HG02884 (cell line): ENCODE results near the gene TKFC.
"Not testable (repeated sequence)": the region's sequence is repeated elsewhere in the genome, so short reads cannot be mapped to it uniquely, and the experiment has no call there.

Source experiments
- ATAC-seq: cut with Tn5 transposase; IDR thresholded peaks from one replicate; pipeline ENCODE4 v1.9.1; 2021; ENCODE audit warnings: mild to moderate bottlenecking, moderate library complexity; ENCODE audit not compliant: unreplicated experiment

Gene TKFC

DNA sequence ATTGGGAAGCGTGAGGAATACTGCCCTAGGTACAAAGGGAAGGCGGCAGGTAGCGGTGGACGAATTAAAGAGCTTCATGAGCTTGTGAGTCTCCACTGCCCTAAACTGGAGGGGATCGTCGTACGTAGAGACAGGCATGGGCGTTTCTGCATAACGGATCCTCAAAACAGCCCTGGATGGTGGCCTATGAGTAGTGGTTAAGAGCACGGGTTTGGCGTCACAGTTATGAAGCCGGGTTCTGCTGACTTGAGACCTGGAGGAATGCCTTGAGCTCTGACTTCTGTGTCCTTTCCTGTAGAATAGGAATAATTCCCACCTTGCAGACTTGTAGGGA, 29.5 kb downstream of the TKFC start:
- ATAC-seq = no peak

DNA sequence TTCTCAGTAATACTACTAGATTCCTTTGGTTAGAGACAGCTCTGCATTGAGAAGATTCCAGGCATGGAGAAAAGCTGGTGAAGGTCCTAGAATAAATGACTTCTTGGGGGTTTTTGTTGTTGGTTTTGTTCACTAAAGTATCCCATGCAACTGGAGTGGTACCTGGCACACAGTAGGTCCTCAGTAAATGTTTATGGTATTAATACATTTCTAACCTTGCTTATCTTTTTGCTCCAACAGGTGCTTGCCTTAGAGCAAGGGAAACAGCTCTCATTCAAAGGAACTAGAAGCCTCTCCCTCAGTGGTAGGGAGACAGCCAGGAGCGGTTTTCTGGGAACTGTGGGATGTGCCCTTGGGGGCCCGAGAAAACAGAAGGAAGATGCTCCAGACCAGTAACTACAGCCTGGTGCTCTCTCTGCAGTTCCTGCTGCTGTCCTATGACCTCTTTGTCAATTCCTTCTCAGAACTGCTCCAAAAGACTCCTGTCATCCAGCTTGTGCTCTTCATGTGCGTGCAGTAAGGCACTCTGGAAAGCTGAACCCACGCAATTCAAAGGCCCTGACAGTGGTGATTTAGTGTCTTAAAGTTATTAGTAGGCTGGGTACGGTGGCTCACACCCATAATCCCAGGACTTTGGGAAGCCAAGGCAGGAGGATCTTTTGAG, 31.1 kb downstream of the TKFC start:
- ATAC-seq = no peak

DNA sequence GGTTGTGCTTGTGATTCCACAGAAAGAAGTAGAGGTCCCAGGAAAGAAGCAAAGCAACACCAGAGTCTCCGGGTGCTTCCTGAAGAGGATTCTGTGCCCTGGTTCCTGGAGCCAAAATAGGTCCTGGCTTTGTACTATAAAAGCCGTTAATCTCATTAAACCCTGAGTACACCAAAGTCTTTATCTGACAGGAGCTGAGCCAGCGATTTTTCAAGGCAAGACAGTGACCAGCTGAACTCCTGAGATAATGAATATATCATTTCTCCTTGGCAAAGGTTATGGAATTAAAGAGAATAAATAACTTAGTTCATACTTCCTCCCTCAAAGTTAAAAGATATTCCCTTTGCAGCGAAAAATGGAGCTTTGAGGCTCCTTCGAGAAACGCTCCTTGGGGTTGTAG, 34.4 kb downstream of the TKFC start:
- no peak for ATAC-seq

DNA sequence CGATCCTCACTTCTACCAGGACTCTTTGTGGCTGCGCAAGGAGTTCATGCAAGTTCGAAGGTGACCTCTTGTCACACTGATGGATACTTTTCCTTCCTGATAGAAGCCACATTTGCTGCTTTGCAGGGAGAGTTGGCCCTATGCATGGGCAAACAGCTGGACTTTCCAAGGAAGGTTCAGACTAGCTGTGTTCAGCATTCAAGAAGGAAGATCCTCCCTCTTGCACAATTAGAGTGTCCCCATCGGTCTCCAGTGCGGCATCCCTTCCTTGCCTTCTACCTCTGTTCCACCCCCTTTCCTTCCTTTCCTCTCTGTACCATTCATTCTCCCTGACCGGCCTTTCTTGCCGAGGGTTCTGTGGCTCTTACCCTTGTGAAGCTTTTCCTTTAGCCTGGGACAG, 35.6 kb downstream of the TKFC start:
- no peak for ATAC-seq

DNA sequence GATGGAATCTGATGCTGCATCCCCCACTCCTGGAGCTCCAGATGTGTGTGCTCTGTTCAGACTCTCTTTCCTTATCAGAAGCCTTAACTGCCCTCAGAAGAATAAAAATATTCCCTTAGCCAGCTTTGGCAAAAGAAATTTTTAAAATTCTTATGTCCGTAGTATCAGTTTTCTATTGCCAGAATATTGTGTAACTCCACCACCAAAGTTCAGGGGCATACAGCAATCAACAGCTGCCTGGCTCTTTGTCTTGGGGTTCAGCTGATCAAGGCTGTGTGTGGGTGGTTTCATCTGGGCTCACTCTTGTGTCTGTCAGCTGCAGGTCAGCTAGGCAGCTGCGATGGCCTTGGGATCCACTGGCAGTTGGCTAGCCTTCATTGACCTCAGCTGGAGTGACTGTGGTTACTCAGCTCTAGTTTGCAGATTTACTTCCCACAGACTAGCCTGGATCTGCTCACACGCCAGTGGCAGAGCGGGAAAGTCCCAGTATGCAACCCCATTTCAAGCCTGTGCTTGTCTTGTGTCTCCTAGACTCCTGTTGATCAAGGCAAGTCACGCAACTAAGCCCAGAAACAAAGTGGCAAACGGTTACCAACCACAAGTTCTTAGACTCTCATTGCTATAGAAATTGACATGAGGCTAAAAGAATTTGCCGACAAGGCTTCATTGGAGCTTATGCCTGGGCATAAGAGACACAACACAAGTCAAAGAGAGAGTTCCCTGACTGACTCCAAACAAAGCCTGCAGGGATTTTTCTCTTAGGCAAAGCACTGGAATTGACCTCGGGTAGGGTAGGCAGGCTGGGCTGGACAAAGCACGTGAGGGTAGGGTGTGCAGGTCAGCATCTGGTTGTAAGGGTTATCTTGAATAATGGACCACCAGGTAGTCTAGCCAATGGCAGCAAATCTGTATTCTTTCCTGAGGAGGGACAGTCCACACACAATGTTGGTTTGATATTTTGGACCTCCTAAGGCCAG, 36.6 kb downstream of the TKFC start:
- ATAC-seq = no peak

DNA sequence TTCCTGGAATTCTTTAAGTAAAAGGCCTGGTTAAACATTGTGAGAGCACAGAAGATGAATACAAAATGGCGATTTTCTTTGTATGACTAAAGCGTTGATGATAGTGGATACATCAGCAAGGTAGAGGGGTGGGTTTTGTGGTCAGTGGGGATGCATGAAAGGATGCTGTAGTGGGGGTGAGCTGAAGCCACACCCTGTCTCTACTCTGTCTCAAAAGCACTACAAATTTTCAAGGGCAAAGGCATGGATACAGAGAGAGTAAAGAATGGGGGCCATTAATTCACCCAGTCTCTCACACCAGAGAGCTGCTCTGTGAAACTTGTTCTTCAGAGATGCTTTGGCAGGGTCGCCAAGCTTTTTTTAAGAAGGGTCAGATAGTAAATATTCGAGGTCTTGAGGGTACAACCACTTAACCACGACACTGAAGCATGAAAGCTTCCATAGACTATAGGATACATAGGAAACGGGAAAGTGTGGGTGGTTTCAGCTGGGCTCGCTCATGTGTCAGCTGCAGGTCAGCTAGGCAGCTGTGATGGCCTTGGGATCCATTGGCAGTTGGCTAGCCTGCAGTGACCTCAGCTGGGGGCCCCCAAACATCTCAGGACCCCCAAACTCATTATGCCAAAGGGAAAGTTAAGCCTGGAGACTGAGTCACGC, 37.4 kb downstream of the TKFC start:
- no peak for ATAC-seq

DNA sequence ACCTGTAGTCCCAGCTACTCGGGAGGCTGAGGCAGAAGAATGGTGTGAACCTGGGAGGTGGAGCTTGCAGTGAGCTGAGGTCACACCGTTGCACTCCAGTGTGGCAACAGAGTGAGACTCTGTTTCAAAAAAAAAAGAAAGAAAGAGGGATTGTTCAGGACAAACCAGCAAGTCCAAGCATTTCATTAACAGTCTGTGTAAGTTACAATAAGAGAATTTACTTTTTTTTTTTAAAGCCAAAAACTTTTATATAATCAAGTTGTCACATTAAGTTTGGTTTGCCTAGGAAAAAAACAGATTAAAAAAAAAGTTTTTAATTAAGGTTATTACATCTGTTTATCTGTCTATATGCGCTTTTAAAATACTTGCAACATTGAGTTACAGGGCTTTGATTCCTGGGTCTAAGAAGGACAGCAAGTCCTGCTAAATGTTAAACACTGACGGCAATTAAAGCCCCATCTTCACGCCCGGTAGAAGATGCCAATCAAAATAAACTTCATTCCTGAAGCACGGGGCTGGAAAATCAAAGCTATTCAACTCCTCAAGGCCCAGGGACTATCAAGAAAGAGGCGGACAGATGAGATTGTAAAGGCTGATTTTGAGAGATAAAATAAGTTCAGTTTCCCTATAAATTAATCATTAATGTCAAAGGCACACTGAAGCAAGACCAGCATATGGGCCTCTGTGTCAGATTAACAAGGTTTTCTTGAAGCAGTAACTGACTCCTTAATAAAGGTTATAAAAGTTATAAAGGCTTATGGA, 39.8 kb downstream of the TKFC start:
- no peak for ATAC-seq

DNA sequence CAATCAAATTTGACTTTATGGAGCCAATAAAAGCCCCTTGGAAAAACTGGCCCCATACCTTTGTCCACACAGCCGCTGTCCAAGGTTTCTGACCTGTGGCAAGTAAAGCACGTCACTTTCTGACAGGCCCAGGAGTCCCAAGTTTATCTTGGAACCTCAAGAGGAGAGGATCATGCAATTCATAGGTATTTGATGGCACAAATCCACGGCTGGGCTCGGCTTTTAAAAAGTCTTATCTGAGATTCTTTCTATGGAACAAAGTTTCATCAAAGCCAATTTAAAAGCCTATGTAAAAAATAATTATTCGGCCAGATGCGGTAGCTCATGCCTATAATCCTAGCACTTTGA, 42.7 kb downstream of the TKFC start:
- ATAC-seq = no peak

DNA sequence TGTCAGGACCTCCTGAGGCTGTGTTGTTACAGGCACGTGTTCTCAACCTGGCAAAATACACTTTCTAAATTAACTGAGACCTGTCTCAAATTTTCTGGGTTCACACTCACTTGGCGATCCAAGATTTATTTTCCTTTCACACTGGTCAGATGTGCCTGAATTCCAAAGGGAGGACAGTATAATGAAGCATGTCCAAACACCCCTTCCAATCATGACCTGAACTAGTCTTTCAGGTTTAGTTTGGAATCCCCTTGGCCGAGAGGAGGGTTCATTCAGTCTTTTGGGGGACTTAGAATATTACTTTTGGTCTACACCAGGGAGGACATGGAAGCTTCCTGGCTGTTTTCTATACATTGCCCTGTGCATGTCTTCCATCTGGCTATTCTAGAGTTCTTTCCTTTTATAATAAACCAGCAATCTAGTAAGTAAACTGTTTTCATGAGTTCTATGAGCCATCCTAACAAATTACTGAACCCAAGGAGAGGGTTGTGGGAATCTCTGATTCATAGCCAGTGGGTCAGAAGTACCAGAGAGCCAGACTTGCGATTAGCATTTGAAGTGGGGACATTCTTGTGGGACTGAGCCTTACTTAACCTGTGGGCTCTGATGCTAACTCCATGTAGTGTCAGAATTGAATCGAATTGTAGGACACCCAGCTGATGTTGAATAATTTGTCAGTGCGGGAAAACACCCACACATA, 44.6 kb downstream of the TKFC start:
- no peak for ATAC-seq

DNA sequence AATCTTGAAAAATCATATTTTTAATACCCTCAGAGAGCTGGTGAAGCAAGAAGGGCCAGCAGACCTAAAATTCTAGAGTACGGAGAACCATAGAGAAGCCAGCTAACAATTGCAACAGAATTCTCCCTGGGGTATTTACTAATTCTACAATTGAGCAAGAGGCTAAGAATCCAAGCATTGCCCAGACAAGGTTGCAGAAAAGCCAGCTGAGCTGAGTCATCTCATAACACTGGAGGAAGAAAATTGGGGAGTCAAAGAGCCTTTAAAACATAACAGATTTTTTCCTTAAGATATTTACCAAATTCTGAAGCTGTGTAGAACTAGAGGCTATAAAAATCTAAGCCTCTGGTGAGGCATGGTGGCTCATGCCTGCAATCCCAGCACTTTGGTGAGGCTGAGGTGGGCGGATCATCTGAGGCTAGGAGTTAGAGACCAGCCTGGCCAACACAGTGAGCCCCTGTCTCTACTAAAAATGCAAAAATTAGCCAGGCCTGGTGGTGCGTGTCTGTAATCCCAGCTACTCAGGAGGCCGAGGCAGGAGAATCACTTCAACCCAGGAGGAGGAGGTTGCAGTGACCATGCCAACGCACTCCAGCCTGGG, 45.8 kb downstream of the TKFC start:
- ATAC-seq = no peak

DNA sequence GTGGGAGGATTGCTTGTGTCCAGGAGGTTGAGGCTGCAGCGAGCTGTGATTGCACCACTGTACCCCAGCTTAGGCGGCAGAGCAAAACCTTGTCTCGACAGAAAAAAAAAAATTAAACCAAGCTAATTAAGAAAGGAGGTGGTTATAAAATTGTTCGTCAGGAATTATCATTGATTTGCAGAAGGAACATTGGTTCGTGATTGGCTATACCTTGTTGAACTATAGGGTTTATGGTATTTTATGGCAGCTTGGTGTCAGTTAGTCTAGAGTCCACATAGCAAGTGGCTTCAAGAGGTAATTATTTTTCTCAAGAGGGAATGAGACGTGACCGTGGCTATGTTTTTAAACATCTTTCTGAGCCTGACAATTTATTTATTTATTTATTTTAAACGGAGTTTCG, 47.9 kb downstream of the TKFC start:
- ATAC-seq = no peak

DNA sequence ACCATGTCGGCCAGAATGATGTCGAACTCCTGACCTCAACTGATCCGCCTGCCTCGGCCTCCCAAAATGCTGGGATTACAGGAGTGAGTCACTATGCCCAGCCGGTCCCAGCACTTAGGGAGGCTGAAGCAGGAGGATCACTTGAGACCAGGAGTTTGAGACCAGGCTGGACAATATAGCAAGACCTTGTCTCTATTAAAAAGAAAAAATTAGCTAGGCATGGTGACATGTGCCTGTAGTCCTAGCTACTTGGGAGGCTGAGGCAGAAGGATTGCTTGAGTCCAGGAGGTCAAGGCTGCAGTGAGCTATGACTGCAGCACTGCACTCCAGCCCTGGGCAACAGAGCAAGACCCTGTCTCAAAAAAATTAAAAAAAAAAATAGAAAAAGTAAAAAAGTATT, 50.8 kb downstream of the TKFC start:
- ATAC-seq = not testable (repeated sequence)

DNA sequence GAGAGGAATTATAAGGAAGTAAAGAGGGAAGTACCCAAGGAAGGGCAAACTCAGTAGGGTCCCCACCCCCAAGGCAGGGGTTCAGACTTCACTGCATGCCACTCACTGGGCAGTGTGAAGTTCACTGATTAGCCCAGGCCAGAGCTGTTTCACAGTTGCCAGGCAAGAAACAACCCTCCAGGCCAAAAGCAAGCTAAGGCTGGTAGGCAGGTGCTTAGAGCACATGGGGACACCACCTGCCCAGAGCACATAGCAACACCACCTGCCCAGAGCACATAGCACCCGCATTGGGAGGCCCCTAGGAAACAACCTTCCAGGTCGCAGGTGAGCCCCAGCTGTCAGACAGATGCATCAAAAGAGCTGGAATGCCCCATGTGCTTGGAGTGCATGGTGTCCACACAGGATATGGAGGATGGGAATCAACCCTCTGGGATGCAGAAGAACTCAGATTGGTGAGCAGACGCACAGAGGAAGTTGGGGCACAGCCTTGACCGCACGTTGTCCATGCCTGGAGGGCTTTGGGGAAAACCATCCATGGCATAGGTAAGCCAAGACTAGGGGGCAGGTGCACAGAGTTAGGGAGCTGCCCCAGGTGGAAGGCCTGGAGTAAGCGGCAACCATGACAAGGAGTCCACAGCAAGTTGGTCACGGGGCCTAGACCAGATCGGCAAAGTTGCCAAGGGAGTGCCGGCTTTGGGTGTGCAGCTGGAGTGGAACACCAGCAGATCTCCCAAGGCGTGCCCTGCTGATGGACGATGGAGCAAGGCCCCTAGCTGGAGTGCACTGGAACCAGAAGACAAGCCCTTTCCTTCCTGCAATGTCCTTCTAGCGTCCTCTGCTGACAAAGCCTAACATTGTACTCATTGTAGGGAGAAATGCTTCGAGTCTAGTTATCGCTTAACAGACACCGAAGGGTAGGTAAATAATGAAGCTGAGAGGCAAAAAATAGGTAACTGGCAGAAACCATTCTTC, 51.5 kb downstream of the TKFC start:
- no peak for ATAC-seq

DNA sequence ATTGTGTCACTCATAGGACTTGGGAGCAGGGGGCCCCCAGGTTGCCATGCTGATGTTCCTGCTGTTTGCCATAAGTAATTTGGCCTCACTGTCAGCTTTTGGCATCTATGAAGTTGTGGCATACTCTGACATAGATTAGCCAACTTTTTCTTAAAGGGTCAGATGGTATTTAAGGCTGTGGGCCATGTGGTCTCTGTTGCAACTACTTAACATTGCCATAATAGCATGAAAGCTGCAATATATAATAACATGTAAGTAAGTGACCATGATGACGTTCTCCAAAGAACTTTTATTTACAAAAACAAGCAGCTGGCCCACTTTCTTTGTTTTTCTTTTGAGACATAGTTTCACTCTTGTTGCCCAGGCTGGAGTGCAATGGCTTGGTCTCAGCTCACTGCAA, 57.1 kb downstream of the TKFC start:
- ATAC-seq = no peak

DNA sequence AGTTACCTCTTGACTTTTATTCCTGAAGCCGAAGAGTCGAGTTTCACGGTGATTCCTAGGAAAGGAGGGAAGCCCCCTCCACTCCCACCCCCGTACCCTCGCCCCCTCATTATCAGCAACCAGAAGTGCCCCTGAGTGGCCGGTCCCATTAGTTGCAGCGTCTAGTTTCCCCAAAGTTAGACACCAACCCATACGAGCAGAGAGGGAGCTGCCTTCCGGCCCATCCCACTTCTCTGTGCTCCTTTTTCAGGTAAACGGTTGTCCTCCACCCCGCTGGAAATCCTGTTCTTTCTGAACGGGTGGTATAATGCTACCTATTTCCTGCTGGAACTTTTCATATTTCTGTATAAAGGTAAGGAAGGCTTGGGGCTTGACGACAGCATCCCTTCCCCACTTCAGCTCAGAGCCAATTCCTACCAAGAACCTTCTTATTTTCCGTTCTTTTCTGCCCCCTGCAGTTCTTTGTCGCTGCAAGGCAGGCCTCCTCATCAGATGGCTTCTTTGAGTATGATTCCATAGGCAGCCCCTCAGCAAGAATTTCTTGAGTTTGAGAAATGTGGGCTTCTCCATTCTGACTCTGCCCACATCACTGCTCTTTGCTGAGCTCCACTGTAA, 60.1 kb downstream of the TKFC start:
- ATAC-seq = no peak
